Measurements from ENCODE around the gene PACRG. TPM values are rescaled to one million over a fixed set of nuclear protein-coding genes. Genes with fewer than 3 reads are reported as not detected.

PACRG gene
- total RNA-seq, 1 experiment from 2014 or later = 0.26 TPM

DNA sequence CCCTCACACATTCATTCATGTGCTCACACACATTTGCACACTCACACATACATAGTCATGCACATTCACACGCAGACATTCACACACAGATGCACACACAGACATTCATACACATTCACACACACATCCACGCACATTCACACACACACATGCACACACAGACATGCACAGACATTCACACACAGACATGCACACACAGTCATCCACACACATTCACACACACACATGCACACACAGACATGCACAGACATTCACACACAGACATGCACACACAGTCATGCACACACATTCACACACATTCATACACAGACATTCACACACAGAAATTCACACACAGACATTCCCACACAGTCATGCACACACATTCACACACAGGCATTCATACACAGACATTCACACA is 147.3 kb downstream of the PACRG start:
- Histone ChIP-seq H4K8ac (replicated peaks; ENCODE audit: insufficient read length, low read depth, low read length) (no peak overlapping the region), H3K27ac (ENCODE audit: insufficient read length, low read depth, low read length) (no peak overlapping the region), H2BK5ac (ENCODE audit: insufficient read length, low read length) (no peak overlapping the region), H3K56ac (ENCODE audit: insufficient read length, low read depth, low read length) (no peak overlapping the region), H2BK20ac (ENCODE audit: low read depth, low read length, poor library complexity, severe bottlenecking) (no peak overlapping the region), H3K23me2 (ENCODE audit: insufficient read length, low read depth, low read length, poor library complexity, severe bottlenecking) (no peaks in the 10 kb centered on the region), H3K79me2 (ENCODE audit: insufficient read depth, low read length) (no peaks in the 10 kb centered on the region), H3K4me1 (ENCODE audit: insufficient read depth, low read length) (no peaks in the 10 kb centered on the region), H4K5ac (ENCODE audit: insufficient read length, low read depth, low read length) (no peak overlapping the region), H4K91ac (ENCODE audit: insufficient read length, low read depth, low read length) (no peak overlapping the region), H2AK5ac (ENCODE audit: insufficient read length, low read length) (no peak overlapping the region), H2BK15ac (ENCODE audit: low read depth, low read length) (no peak overlapping the region), H2AFZ (ENCODE audit: low read length) (no peak overlapping the region), H2BK12ac (ENCODE audit: insufficient read length, low read depth, low read length) (no peak overlapping the region), H3K9ac (ENCODE audit: extremely low read depth, insufficient read length, low read length) (no peak overlapping the region), H2BK120ac (ENCODE audit: low read depth, low read length, poor library complexity, severe bottlenecking) (no peak overlapping the region), H3K14ac (ENCODE audit: insufficient read depth, low read length) (no peak overlapping the region), H3T11ph (ENCODE audit: low read length) (no peak overlapping the region), H3K9me3 (ENCODE audit: control insufficient read depth, low read depth, low read length) (no peaks in the 10 kb centered on the region), H3K4ac (ENCODE audit: low read depth, low read length) (no peak overlapping the region), H3K79me1 (ENCODE audit: insufficient read depth, low read depth, low read length, poor library complexity, severe bottlenecking) (no peaks in the 10 kb centered on the region), H3K23ac (ENCODE audit: insufficient read length, low read depth, low read length) (no peak overlapping the region), H3K4me2 (ENCODE audit: insufficient read depth, insufficient read length, low read length) (no peak overlapping the region), H4K20me1 (ENCODE audit: control insufficient read depth, insufficient read depth, insufficient read length) (no peaks in the 10 kb centered on the region), H3K18ac (ENCODE audit: insufficient read length, low read depth, low read length) (no peak overlapping the region), H3K27me3 (ENCODE audit: insufficient read depth, low read length) (no peaks in the 10 kb centered on the region)
- Mint-ChIP-seq H3K36me3 (ENCODE audit: insufficient read depth in 1 of 3, low read depth in 3 of 3) (peaks cover 0 to 7% (median 0%) of the 10 kb centered on the region in 3 experiments; a peak in 2 of 7 replicates), H3K9me3 (peaks cover 3 to 12% of the 10 kb centered on the region in 2 experiments; a peak in 3 of 5 replicates), H3K27ac (no peak overlapping the region), H3K4me1 (no peaks in the 10 kb centered on the region), H3K27me3 (ENCODE audit: low read depth) (no peaks in the 10 kb centered on the region), H3K4me3 (no peak overlapping the region)
- TF ChIP-seq, protein P1, sequence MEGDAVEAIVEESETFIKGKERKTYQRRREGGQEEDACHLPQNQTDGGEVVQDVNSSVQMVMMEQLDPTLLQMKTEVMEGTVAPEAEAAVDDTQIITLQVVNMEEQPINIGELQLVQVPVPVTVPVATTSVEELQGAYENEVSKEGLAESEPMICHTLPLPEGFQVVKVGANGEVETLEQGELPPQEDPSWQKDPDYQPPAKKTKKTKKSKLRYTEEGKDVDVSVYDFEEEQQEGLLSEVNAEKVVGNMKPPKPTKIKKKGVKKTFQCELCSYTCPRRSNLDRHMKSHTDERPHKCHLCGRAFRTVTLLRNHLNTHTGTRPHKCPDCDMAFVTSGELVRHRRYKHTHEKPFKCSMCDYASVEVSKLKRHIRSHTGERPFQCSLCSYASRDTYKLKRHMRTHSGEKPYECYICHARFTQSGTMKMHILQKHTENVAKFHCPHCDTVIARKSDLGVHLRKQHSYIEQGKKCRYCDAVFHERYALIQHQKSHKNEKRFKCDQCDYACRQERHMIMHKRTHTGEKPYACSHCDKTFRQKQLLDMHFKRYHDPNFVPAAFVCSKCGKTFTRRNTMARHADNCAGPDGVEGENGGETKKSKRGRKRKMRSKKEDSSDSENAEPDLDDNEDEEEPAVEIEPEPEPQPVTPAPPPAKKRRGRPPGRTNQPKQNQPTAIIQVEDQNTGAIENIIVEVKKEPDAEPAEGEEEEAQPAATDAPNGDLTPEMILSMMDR (conservative IDR thresholded peaks at IDR 0.05) = no peak
- DNase-seq = no peak
- WGBS (ENCODE audit: extremely low coverage, insufficient read length, low lambda C conversion rate) = no CpG with 5 or more reads among the region's 2 CpGs
